HTERT RPE-1 (cell line): Measurements from ENCODE around the gene SLC6A11.

Experiments
- in situ Hi-C: fragments of 300-500 bp; cut with MboI; formaldehyde crosslinking; loops from 4 replicates; pipeline ENCODE4 v1.14.3; 2020; ENCODE audit warnings: low sequenced_read_pairs

The SLC6A11 gene

GRCh38 chr3:10928407-10928960 is 112.5 kb downstream of the SLC6A11 start:
- in situ Hi-C loops = no loop called here

- in situ Hi-C loops = no loop called here
Observed at GRCh38 chr3:10928961-10929471, 113.0 kb downstream of the SLC6A11 start.

GRCh38 chr3:10929978-10930665 is 114.1 kb downstream of the SLC6A11 start:
- in situ Hi-C loops = no loop called here

- in situ Hi-C loops = no loop called here
Observed at GRCh38 chr3:10930666-10931040, 114.6 kb downstream of the SLC6A11 start.

GRCh38 chr3:10932596-10932995 is 116.6 kb downstream of the SLC6A11 start:
- in situ Hi-C loops = no loop called here

GRCh38 chr3:10933021-10933420 is 117.0 kb downstream of the SLC6A11 start:
- in situ Hi-C loops = no loop called here

GRCh38 chr3:10933470-10933804 is 117.4 kb downstream of the SLC6A11 start:
- in situ Hi-C loops = no loop called here

- in situ Hi-C loops = no loop called here
Observed at GRCh38 chr3:10933805-10934481, 117.9 kb downstream of the SLC6A11 start.

- in situ Hi-C loops = no loop called here
Observed at GRCh38 chr3:10935028-10935427, 119.0 kb downstream of the SLC6A11 start.

- in situ Hi-C loops = no loop called here
Observed at GRCh38 chr3:10935846-10936631, 120.0 kb downstream of the SLC6A11 start.

GRCh38 chr3:10936686-10937085 is 120.7 kb downstream of the SLC6A11 start:
- in situ Hi-C loops = no loop called here

GRCh38 chr3:10937141-10937825 is 121.3 kb downstream of the SLC6A11 start:
- in situ Hi-C loops = no loop called here

GRCh38 chr3:10939556-10939955 is 123.5 kb downstream of the SLC6A11 start:
- in situ Hi-C loops = no loop called here

- in situ Hi-C loops = no loop called here
Observed at GRCh38 chr3:10940106-10940505, 124.1 kb downstream of the SLC6A11 start.

- in situ Hi-C loops = no loop called here
Observed at GRCh38 chr3:10941972-10942371, 125.9 kb downstream of the SLC6A11 start.

- in situ Hi-C loops = no loop called here
Observed at GRCh38 chr3:10942690-10943205, 126.7 kb downstream of the SLC6A11 start.

- in situ Hi-C loops = no loop called here
Observed at GRCh38 chr3:10944866-10945265, 128.8 kb downstream of the SLC6A11 start.

GRCh38 chr3:10945683-10946287 is 129.8 kb downstream of the SLC6A11 start:
- in situ Hi-C loops = no loop called here

- in situ Hi-C loops = no loop called here
Observed at GRCh38 chr3:10946526-10946925, 130.5 kb downstream of the SLC6A11 start.

- in situ Hi-C loops = no loop called here
Observed at GRCh38 chr3:10948326-10948725, 132.3 kb downstream of the SLC6A11 start.
